ENCODE results near the gene CCN5.

- TF ChIP-seq EGR1 (IDR thresholded peaks at IDR 0.05) = no peak
- no peak for TF ChIP-seq NFIC (IDR thresholded peaks at IDR 0.05)
- TF ChIP-seq TAF1 (IDR thresholded peaks at IDR 0.05; ENCODE audit: low read depth) = no peak
- no peak for TF ChIP-seq TCF12 (IDR thresholded peaks at IDR 0.05; ENCODE audit: low read depth)
- no peak for TF ChIP-seq REST (IDR thresholded peaks at IDR 0.05; ENCODE audit: low read depth)
- TF ChIP-seq RAD21 (IDR thresholded peaks at IDR 0.05; ENCODE audit: low read depth) = no peak
- TF ChIP-seq CEBPB (IDR thresholded peaks at IDR 0.05) = no peak
- no peak for TF ChIP-seq MAX (IDR thresholded peaks at IDR 0.05)
- TF ChIP-seq YY1 (IDR thresholded peaks at IDR 0.05; ENCODE audit: low read depth) = no peak
- no peak for TF ChIP-seq ZBTB7A (IDR thresholded peaks at IDR 0.05; ENCODE audit: low read depth)
- no peak for TF ChIP-seq EP300 (IDR thresholded peaks at IDR 0.05; ENCODE audit: borderline replicate concordance)
- TF ChIP-seq CREB1 (IDR thresholded peaks at IDR 0.05; ENCODE audit: low read depth) = no peak
- no peak for TF ChIP-seq TEAD4 (IDR thresholded peaks at IDR 0.05)
- TF ChIP-seq USF1 (IDR thresholded peaks at IDR 0.05) = no peak
These were observed 33.2 kb upstream of the CCN5 start for GRCh38 chr20:44681796-44682566.
